Measurements from ENCODE around the gene TMBIM6.
"Not testable (repeated sequence)": the region's sequence is repeated elsewhere in the genome, so short reads cannot be mapped to it uniquely, and the experiment has no call there.

The TMBIM6 gene

DNA sequence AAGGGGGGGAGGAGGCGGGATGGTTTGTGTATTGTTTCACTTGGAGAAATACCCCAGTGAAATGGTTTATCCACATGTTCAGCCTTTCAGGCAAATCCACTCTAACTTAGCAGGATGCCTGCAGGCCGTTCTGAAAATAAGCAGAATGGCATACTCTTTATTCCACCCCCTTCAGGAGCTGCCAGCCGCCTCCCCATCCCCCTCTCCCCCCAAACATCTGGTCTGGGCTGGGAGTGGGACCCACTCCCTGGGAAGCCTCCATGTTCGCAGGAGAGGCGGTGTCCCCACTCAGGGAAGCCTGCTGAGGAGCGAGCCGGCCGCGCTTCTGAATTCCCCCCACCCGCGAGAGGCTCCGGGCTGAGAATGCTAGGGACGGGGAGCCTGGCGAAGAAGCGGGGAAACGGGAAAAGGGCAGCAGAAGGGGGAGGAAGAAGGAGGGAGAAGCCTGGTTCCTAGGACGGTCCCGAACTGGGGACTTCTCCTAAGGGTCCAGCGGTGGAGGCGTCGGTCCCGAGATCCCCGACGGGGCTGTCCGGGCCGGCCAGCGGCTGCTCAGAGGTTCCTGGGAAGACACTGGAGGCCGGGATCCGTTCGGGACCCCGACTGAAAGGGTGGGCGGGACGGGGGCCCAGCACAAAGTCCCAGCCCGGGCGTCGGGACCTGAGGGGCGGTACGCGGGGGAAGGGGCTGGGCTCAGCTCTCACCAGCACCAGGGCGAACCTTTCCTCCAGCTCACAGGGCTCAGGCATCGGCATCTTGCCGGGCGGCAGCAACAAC, 34.8 kb upstream of the TMBIM6 start:
- Histone ChIP-seq H3K27me3 (peaks cover 35% of the 10 kb centered on the region), H3K36me3 (no peaks in the 10 kb centered on the region), H3K9me3 (no peaks in the 10 kb centered on the region), H3K4me1 (ENCODE audit: control insufficient read depth in 1 of 2, insufficient read depth in 1 of 2, low read depth in 1 of 2, low read length in 1 of 2) (peaks cover 15 to 17% of the 10 kb centered on the region in 2 experiments), H3K4me3 (ENCODE audit: low read depth in 1 of 2, low read length in 1 of 2) (peak overlapping the region; percentile 79 to 88), H3K27ac (peak overlapping the region; percentile 66)
- TF ChIP-seq, protein P1, sequence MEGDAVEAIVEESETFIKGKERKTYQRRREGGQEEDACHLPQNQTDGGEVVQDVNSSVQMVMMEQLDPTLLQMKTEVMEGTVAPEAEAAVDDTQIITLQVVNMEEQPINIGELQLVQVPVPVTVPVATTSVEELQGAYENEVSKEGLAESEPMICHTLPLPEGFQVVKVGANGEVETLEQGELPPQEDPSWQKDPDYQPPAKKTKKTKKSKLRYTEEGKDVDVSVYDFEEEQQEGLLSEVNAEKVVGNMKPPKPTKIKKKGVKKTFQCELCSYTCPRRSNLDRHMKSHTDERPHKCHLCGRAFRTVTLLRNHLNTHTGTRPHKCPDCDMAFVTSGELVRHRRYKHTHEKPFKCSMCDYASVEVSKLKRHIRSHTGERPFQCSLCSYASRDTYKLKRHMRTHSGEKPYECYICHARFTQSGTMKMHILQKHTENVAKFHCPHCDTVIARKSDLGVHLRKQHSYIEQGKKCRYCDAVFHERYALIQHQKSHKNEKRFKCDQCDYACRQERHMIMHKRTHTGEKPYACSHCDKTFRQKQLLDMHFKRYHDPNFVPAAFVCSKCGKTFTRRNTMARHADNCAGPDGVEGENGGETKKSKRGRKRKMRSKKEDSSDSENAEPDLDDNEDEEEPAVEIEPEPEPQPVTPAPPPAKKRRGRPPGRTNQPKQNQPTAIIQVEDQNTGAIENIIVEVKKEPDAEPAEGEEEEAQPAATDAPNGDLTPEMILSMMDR (IDR thresholded peaks at IDR 0.05), result no peak

DNA sequence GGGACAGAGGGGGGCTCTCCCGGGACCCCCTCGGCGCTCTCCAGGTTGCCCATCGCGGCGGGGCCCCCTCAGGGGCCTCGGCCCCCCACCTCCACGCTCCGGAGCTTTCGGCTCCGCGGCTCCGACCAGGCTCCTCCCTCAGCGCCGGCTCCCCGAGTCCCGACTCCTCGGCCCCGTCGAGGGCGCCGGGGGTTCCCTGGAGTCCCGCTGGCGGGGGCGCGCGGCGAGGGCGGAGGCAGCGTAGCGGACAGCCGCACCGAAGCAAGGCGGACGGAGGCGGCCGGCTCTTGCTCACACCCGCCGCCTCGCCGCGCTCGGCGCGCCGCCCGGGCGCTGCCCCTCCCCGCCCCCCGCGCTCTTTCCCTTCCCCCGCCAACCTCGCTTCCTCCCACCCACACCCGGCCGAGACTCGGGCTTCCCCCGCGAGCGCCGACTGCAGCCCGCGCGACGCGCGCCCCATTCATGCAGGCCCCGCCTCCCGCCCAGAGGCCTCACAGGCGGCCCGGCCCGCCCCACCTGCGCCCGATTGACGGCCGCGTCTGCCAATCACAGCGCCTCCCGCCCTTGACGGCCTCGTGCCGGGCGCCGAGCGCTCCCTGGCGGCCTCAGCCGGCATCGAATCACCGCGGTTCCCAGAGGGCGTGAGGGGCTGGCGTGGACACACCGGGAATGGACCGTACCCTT, 34.1 kb upstream of the TMBIM6 start, which contains the start of gene FMNL3:
Gene FMNL3, minus strand, starts transcription at position 278 of the 684 bp plus-strand sequence. Its CDS starts 225 bp downstream, at position 53.
- Histone ChIP-seq H3K36me3 (no peaks in the 10 kb centered on the region), H3K27me3 (peaks cover 42% of the 10 kb centered on the region), H3K4me3 (ENCODE audit: low read depth in 1 of 2, low read length in 1 of 2) (peak within 1 kb of the TSS; percentile 79 to 88), H3K27ac (peak within 1 kb of the TSS; percentile 66), H3K9me3 (no peaks in the 10 kb centered on the region), H3K4me1 (ENCODE audit: control insufficient read depth in 1 of 2, insufficient read depth in 1 of 2, low read depth in 1 of 2, low read length in 1 of 2) (peaks cover 15 to 17% of the 10 kb centered on the region in 2 experiments)
- TF ChIP-seq, protein P1 (IDR thresholded peaks at IDR 0.05), result peak; percentile 99

DNA sequence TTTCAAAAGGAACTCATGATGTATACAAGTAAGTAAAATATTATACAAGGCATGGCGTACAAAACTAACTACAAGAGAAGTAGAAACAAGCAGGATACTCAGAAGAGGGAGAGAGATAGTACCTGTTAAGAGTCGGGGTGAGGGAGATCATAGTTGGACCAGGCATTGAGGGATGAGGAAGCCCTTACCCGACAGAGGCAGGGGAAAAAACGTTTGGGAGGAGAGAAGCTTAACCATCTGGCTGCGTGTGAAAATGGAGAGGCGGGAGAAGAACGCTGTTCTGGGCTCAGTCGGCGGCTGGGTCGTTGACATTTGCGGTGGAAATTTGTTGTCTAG, 33.6 kb upstream of the TMBIM6 start:
- Histone ChIP-seq H3K4me1 (ENCODE audit: control insufficient read depth in 1 of 2, insufficient read depth in 1 of 2, low read depth in 1 of 2, low read length in 1 of 2) (peaks cover 15 to 17% of the 10 kb centered on the region in 2 experiments), H3K4me3 (ENCODE audit: low read depth in 1 of 2, low read length in 1 of 2) (no peak overlapping the region), H3K9me3 (no peaks in the 10 kb centered on the region), H3K27ac (no peak overlapping the region), H3K36me3 (no peaks in the 10 kb centered on the region), H3K27me3 (peaks cover 47% of the 10 kb centered on the region)
- TF ChIP-seq, protein P1 (IDR thresholded peaks at IDR 0.05), result peak; percentile 4

DNA sequence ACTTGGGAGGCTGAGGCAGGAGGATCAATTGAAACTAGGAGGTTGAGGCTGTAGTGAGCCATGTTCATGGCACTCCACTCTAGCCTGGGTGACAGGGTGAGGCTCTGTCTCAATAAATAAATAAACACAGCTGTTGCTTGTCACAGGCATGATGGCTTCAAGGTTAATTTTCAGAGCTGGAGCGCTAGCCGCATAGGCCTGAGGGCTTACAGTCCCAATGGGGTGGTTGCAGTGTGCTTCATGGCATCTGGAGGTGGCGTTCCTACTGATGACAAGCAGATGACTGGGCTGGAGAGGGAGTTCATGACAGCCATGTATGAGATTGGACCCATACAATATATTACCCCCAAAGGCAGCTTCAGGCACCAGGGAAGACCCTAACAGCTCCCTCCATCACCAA, 32.5 kb upstream of the TMBIM6 start:
- TF ChIP-seq, protein P1 (IDR thresholded peaks at IDR 0.05), result no peak
- H3K27me3 ChIP-seq, result peaks cover 49% of the 10 kb centered on the region
- peaks cover 15 to 17% of the 10 kb centered on the region in 2 experiments for H3K4me1 ChIP-seq (ENCODE audit: control insufficient read depth in 1 of 2, insufficient read depth in 1 of 2, low read depth in 1 of 2, low read length in 1 of 2)
- H3K9me3 ChIP-seq, result no peaks in the 10 kb centered on the region
- no peak overlapping the region for H3K27ac ChIP-seq
- H3K4me3 ChIP-seq (ENCODE audit: low read depth in 1 of 2, low read length in 1 of 2), result no peak overlapping the region
- no peaks in the 10 kb centered on the region for H3K36me3 ChIP-seq

DNA sequence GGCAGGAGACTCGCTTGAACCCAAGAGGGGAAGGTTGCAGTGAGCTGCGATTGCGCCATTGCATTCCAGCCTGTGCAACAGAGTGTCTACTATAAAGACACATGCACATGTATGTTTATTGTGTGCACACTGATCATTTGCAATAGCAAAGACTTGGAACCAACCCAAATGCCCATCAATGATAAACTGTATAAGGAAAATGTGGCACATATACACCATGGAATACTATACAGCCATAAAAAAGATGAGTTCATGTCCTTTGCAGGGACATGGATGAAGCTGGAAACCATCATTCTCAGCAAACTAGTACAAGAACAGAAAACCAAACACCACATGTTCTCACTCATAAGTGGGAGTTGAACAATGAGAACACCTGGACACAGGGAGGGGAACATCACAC, 27.4 kb upstream of the TMBIM6 start:
- H3K27ac ChIP-seq; H3K9me3 ChIP-seq; H3K36me3 ChIP-seq; H3K4me1 ChIP-seq (ENCODE audit: control insufficient read depth in 1 of 2, insufficient read depth in 1 of 2, low read depth in 1 of 2, low read length in 1 of 2); H3K4me3 ChIP-seq (ENCODE audit: low read depth in 1 of 2, low read length in 1 of 2): not testable (repeated sequence)
- peaks cover 65% of the 10 kb centered on the region for H3K27me3 ChIP-seq

DNA sequence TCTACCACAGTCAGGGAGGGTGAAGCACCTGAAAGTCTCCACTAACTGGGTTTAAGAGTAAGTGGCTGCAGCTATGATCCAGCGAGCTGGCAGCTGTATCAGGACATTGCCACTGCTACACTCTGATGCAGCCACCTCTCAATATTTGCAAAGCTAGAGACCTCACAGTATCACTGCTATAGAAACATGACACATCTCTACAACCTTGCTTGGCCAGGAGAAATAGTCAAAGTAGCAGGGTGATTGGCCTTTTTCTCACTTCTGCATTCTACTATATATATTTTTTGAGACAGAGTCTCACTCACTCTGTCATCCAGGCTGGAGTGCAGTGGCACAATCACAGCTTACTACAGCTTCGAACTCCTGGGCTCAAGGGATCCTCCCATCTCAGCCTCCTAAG, 24.8 kb upstream of the TMBIM6 start:
- Histone ChIP-seq H3K27ac (no peak overlapping the region), H3K27me3 (peaks cover 44% of the 10 kb centered on the region), H3K4me1 (ENCODE audit: control insufficient read depth in 1 of 2, insufficient read depth in 1 of 2, low read depth in 1 of 2, low read length in 1 of 2) (no peaks in the 10 kb centered on the region), H3K9me3 (no peaks in the 10 kb centered on the region), H3K4me3 (ENCODE audit: low read depth in 1 of 2, low read length in 1 of 2) (no peak overlapping the region), H3K36me3 (no peaks in the 10 kb centered on the region)
- TF ChIP-seq, protein P1 (IDR thresholded peaks at IDR 0.05), result no peak

DNA sequence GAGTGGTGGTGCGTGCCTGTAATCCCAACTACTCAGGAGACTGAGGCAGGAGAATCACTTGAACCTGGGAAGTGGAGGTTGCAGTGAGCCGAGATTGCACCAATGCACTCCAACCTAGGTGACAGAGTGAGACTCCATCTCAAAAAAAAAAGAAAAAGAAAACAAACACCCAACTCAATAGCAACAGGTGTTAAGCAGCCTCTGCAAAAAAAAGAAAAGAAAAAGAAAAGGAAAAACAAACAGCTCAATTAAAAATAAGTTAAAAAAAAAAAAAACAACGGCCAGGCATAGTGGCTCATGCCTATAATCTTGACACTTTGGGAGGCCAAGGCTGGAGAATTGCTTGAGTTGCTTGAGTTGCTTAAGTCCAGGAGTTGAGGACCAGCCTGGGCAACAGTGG, 23.6 kb upstream of the TMBIM6 start:
- H3K4me1 ChIP-seq (ENCODE audit: control insufficient read depth in 1 of 2, insufficient read depth in 1 of 2, low read depth in 1 of 2, low read length in 1 of 2); H3K4me3 ChIP-seq (ENCODE audit: low read depth in 1 of 2, low read length in 1 of 2); H3K9me3 ChIP-seq; H3K27ac ChIP-seq; H3K36me3 ChIP-seq: not testable (repeated sequence)
- peaks cover 31% of the 10 kb centered on the region for H3K27me3 ChIP-seq
